ENCODE measurements around the gene GNG14. TPM values are rescaled to one million over a fixed set of nuclear protein-coding genes. Genes with fewer than 3 reads are reported as not detected.

Gene GNG14
- total and polyA plus RNA-seq, 10 of the 15 experiments (the other 5 are each of a cell fraction or from before 2014, with no cell fraction given), result not detected

DNA sequence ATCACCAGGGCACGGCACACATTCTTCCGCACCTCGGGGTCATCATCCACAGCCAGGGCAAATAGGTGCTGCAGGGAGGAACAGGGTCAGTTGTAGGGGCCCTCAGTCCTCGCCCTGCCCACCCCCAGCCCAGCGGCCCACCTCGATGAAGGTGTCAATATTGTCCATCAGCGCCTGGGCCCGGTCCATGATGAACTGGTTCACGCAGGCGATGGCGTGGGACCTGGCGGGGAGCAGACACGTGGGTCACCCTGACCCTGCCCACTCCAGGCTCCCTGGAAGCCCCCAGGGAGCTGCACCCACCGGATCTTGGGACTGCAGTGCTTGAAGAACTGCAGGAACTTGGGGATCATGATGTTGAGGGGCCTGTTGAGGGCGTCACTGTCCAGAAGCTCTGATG, 27.3 kb downstream of the GNG14 start:
- Histone ChIP-seq H3K36me3 (ENCODE audit: control insufficient read depth in 2 of 2, insufficient read depth in 2 of 2, low read length in 1 of 2) (peaks cover 24 to 39% of the 10 kb centered on the region in 2 experiments), H2AFZ (ENCODE audit: control insufficient read depth, low read depth, low read length) (no peak overlapping the region), H3K9me3 (replicated peaks; ENCODE audit: control insufficient read depth, insufficient read depth, low read length) (no peaks in the 10 kb centered on the region), H3K4me1 (ENCODE audit: control insufficient read depth, insufficient read depth, low read length) (no peaks in the 10 kb centered on the region), H3K4me2 (ENCODE audit: control insufficient read depth, insufficient read depth) (no peak overlapping the region), H3K9ac (ENCODE audit: control insufficient read depth, insufficient read depth, low read length) (no peak overlapping the region), H3K27me3 (replicated peaks in 1 of 2; ENCODE audit: control insufficient read depth in 2 of 2, insufficient read depth in 2 of 2, low read length in 1 of 2) (no peaks in the 10 kb centered on the region), H3K79me2 (ENCODE audit: control insufficient read depth, insufficient read depth, low read length) (peaks cover 18% of the 10 kb centered on the region), H4K20me1 (ENCODE audit: control insufficient read depth, insufficient read depth) (no peaks in the 10 kb centered on the region), H3K27ac (ENCODE audit: control insufficient read depth, insufficient read depth) (no peak overlapping the region), H3K4me3 (no peak overlapping the region)
- intact Hi-C loops (cut with micrococcal nuclease; ENCODE audit: unreplicated experiment), result no loop called here
- TF ChIP-seq, protein P1, sequence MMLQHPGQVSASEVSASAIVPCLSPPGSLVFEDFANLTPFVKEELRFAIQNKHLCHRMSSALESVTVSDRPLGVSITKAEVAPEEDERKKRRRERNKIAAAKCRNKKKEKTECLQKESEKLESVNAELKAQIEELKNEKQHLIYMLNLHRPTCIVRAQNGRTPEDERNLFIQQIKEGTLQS (IDR thresholded peaks at IDR 0.05; ENCODE audit: borderline replicate concordance, extremely low read depth, low read depth, low read length), result no peak
- TF ChIP-seq ZNF207 (IDR thresholded peaks at IDR 0.05; ENCODE audit: borderline replicate concordance), result no peak
- TF ChIP-seq CHD2 (IDR thresholded peaks at IDR 0.05; ENCODE audit: borderline replicate concordance, low read depth, low read length), result no peak
- no peak for TF ChIP-seq RFX5 (IDR thresholded peaks at IDR 0.05; ENCODE audit: low read depth, low read length)
- no peak for TF ChIP-seq NR2C2 (IDR thresholded peaks at IDR 0.05; ENCODE audit: borderline replicate concordance, control insufficient read depth, insufficient read length, low read depth)
- no peak for TF ChIP-seq ZNF217 (IDR thresholded peaks at IDR 0.05)
- no peak for TF ChIP-seq RELA (IDR thresholded peaks at IDR 0.05; ENCODE audit: borderline replicate concordance, partially characterized antibody)
- no peak for TF ChIP-seq ZNF384 (IDR thresholded peaks at IDR 0.05; ENCODE audit: borderline replicate concordance, low read depth, low read length)
- TF ChIP-seq HDAC6 (IDR thresholded peaks at IDR 0.05; ENCODE audit: unreplicated experiment), result no peak
- no peak for TF ChIP-seq BRCA1 (IDR thresholded peaks at IDR 0.05; ENCODE audit: low read depth, low read length)
- no peak for TF ChIP-seq NRF1 (conservative IDR thresholded peaks at IDR 0.05; ENCODE audit: low read depth, low read length)
- BruUV-seq (replicated peaks), result no TSS peak
- in situ Hi-C loops (cut with MboI), result no loop called here
- no peak for DNase-seq (ENCODE audit: low read depth, low spot score)
- CTCF ChIA-PET, result interaction anchor here (2.6 to 3.0 kb wide), 2 partner anchors 40 to 43 kb away, joined by 15 to 27 read pairs; no protein-coding TSS in a partner anchor
- RAD21 ChIA-PET (ENCODE audit: unreplicated experiment), result no interaction called here
- no peak for FAIRE-seq
- ATAC-seq, result no peak
- SMC1A ChIA-PET (ENCODE audit: uncharacterized antibody, unreplicated experiment), result no interaction called here
- WGBS (ENCODE audit: insufficient coverage, insufficient replicate concordance, low lambda C conversion rate, missing lambda C conversion rate), result 99% methylated on average over 15 of the region's 15 CpGs
- POLR2A ChIA-PET, result no interaction called here
